Common myeloid progenitor, CD34-positive (primary cell): ENCODE data around the gene IGSF9B.
A peak's percentile ranks its signal among the peaks of the same experiment; 100 is the strongest.

ENCODE experiments used
- CTCF ChIA-PET: fragments of 350-600 bp; sonication (Branson Sonifier 250); formaldehyde crosslinking; loops from one replicate; lab custom pipeline; 2021; ENCODE audit warnings: antibody characterized with exemption; lab: Charles Lee
- POLR2A ChIA-PET: fragments of 350-600 bp; sonication (Branson Sonifier 250); formaldehyde crosslinking; loops from one replicate; lab custom pipeline; 2021; ENCODE audit warnings: antibody characterized with exemption; lab: Charles Lee
- DNase-seq, 3 donors: peaks; one replicate each; pipeline versions ENCODE4 v3.0.0 to v3.0.0-alpha.2; 2013
- H3K27ac ChIP-seq, 2 experiments: 1 replicate in 1 of 2; 2 replicates in 1 of 2; pipeline ENCODE4 v1.7.0; 2013; ENCODE audit warnings: inconsistent platforms in 2 of 2, low read length in 2 of 2, mild to moderate bottlenecking in 2 of 2, low read depth in 1 of 2, moderate library complexity in 1 of 2; ENCODE audit not compliant: severe bottlenecking in 2 of 2, insufficient read depth in 1 of 2, poor library complexity in 1 of 2
- H3K27me3 ChIP-seq, 5 experiments: replicated peaks in 2 of 5; 1 replicate in 3 of 5; 2 replicates in 2 of 5; pipeline versions ENCODE4 v1.6.1 to v1.7.0; 2013; ENCODE audit warnings: low read length in 4 of 5, mild to moderate bottlenecking in 2 of 5, moderate library complexity in 2 of 5, inconsistent platforms in 1 of 5; ENCODE audit not compliant: insufficient read depth in 5 of 5, control insufficient read depth in 4 of 5
- H3K36me3 ChIP-seq, 4 experiments: 1 replicate in 2 of 4; 2 replicates in 2 of 4; pipeline versions ENCODE4 v1.6.1 to v1.7.0; 2013; ENCODE audit warnings: low read length in 3 of 4, control low read depth in 1 of 4, mild to moderate bottlenecking in 1 of 4; ENCODE audit not compliant: control insufficient read depth in 4 of 4, insufficient read depth in 4 of 4
- H3K4me1 ChIP-seq, 4 experiments: 1 replicate in 3 of 4; 2 replicates in 1 of 4; pipeline versions ENCODE4 v1.6.1 to v1.7.1; 2013; ENCODE audit warnings: low read length in 3 of 4, mild to moderate bottlenecking in 3 of 4, control low read depth in 1 of 4, inconsistent platforms in 1 of 4, moderate library complexity in 1 of 4; ENCODE audit not compliant: control insufficient read depth in 4 of 4, insufficient read depth in 4 of 4; ENCODE audit errors: control extremely low read depth in 1 of 4
- H3K4me3 ChIP-seq, 7 experiments: 1 replicate in 4 of 7; 2 replicates in 3 of 7; pipeline versions ENCODE4 v1.5.1 to v1.7.0; 2013; ENCODE audit warnings: mild to moderate bottlenecking in 7 of 7, low read length in 6 of 7, moderate library complexity in 6 of 7, inconsistent platforms in 2 of 7, low read depth in 2 of 7, control low read depth in 1 of 7; ENCODE audit not compliant: insufficient read depth in 4 of 7, control insufficient read depth in 1 of 7; ENCODE audit errors: extremely low read depth in 1 of 7
- H3K9me3 ChIP-seq, 5 experiments: 1 replicate in 4 of 5; 2 replicates in 1 of 5; pipeline versions ENCODE4 v1.6.1 to v1.7.1; 2013; ENCODE audit warnings: low read length in 4 of 5, mild to moderate bottlenecking in 2 of 5, inconsistent platforms in 1 of 5, low read depth in 1 of 5, moderate library complexity in 1 of 5; ENCODE audit not compliant: control insufficient read depth in 4 of 5, insufficient read depth in 2 of 5; ENCODE audit errors: control extremely low read depth in 1 of 5
- WGBS: methylation state at CpG from one replicate; pipeline ENCODE4 v1.1.5; 2013; ENCODE audit not compliant: insufficient coverage; 5-methylcytosine and 5-hydroxymethylcytosine counted together

IGSF9B gene

GRCh38 chr11:133927690-133928627 lies 28.8 kb downstream of the IGSF9B start:
- ChIA-PET CTCF (interaction anchor here (1.0 to 2.4 kb wide), 14 partner anchors 11 to 213 kb away, joined by 3 to 14 read pairs (median 3); no protein-coding TSS in a partner anchor), POLR2A (no interaction called here)
- Histone ChIP-seq H3K4me3 (peak overlapping the region in 4 of 7 experiments; percentile 24 to 75 (median 52)), H3K27ac (no peak overlapping the region), H3K9me3 (no peaks in the 10 kb centered on the region), H3K36me3 (peaks cover 0 to 6% (median 0%) of the 10 kb centered on the region in 4 experiments), H3K4me1 (peaks cover 0 to 20% (median 13%) of the 10 kb centered on the region in 4 experiments), H3K27me3 (peaks cover 0 to 4% (median 0%) of the 10 kb centered on the region in 5 experiments)
- DNase-seq: peak; percentile 50 to 62 (median 61)
- WGBS: 25% methylated on average over 31 of the region's 36 CpGs

- POLR2A ChIA-PET: no interaction called here
- CTCF ChIA-PET: interaction anchor here (1.0 to 2.6 kb wide), 12 partner anchors 11 to 214 kb away, joined by 3 to 14 read pairs (median 4); no protein-coding TSS in a partner anchor
- peaks cover 0 to 6% (median 0%) of the 10 kb centered on the region in 4 experiments for H3K36me3 ChIP-seq
- H3K4me1 ChIP-seq: peaks cover 0 to 20% (median 13%) of the 10 kb centered on the region in 4 experiments
- DNase-seq: no peak
- no peak overlapping the region for H3K27ac ChIP-seq
- WGBS: 97% methylated on average over 14 of the region's 21 CpGs
- H3K27me3 ChIP-seq: peaks cover 0 to 4% (median 0%) of the 10 kb centered on the region in 5 experiments
- no peaks in the 10 kb centered on the region for H3K9me3 ChIP-seq
- H3K4me3 ChIP-seq: no peak overlapping the region
Measured at GRCh38 chr11:133926466-133927246, 30.1 kb downstream of the IGSF9B start.

- no peak overlapping the region for H3K27ac ChIP-seq
- CTCF ChIA-PET: interaction anchor here (2.6 kb wide), 1 partner anchor 10 kb away, joined by 9 read pairs; no protein-coding TSS in a partner anchor
- H3K4me3 ChIP-seq: no peak overlapping the region
- no peaks in the 10 kb centered on the region for H3K9me3 ChIP-seq
- peaks cover 0 to 6% (median 0%) of the 10 kb centered on the region in 4 experiments for H3K36me3 ChIP-seq
- DNase-seq: no peak
- 97% methylated on average over 18 of the region's 20 CpGs for WGBS
- peaks cover 0 to 4% (median 0%) of the 10 kb centered on the region in 5 experiments for H3K27me3 ChIP-seq
- H3K4me1 ChIP-seq: peaks cover 0 to 20% (median 13%) of the 10 kb centered on the region in 4 experiments
- POLR2A ChIA-PET: no interaction called here
Measured at GRCh38 chr11:133925756-133926155, 31.0 kb downstream of the IGSF9B start.

- Histone ChIP-seq H3K9me3 (no peaks in the 10 kb centered on the region), H3K27me3 (peaks cover 0 to 7% (median 0%) of the 10 kb centered on the region in 5 experiments), H3K36me3 (peaks cover 0 to 6% (median 0%) of the 10 kb centered on the region in 4 experiments), H3K4me1 (peaks cover 0 to 20% (median 13%) of the 10 kb centered on the region in 4 experiments), H3K4me3 (no peak overlapping the region), H3K27ac (no peak overlapping the region)
- no peak for DNase-seq
- CTCF ChIA-PET: interaction anchor here (1.2 to 2.6 kb wide), 3 partner anchors 9 to 212 kb away, joined by 3 to 9 read pairs (median 3); no protein-coding TSS in a partner anchor
- WGBS: 100% methylated on average over 9 of the region's 11 CpGs
- POLR2A ChIA-PET: interaction anchor here (0.6 kb wide), 1 partner anchor 123 kb away, joined by 3 read pairs; no protein-coding TSS in a partner anchor
Measured at GRCh38 chr11:133924661-133925060, 32.1 kb downstream of the IGSF9B start.

GRCh38 chr11:133922078-133922870 lies 34.5 kb downstream of the IGSF9B start:
- POLR2A ChIA-PET: no interaction called here
- WGBS: 97% methylated on average over 18 of the region's 23 CpGs
- no peaks in the 10 kb centered on the region for H3K9me3 ChIP-seq
- H3K27ac ChIP-seq: no peak overlapping the region
- peaks cover 0 to 8% (median 2%) of the 10 kb centered on the region in 4 experiments for H3K4me1 ChIP-seq
- CTCF ChIA-PET: interaction anchor here (0.6 kb wide), 1 partner anchor 157 kb away, joined by 4 read pairs; no protein-coding TSS in a partner anchor
- no peak for DNase-seq
- peaks cover 0 to 28% (median 4%) of the 10 kb centered on the region in 5 experiments for H3K27me3 ChIP-seq
- H3K4me3 ChIP-seq: no peak overlapping the region
- peaks cover 0 to 6% (median 0%) of the 10 kb centered on the region in 4 experiments for H3K36me3 ChIP-seq

- H3K4me3 ChIP-seq: no peak overlapping the region
- ChIA-PET CTCF (no interaction called here), POLR2A (no interaction called here)
- peaks cover 0 to 35% (median 9%) of the 10 kb centered on the region in 5 experiments for H3K27me3 ChIP-seq
- H3K27ac ChIP-seq: no peak overlapping the region
- peaks cover 0 to 8% (median 2%) of the 10 kb centered on the region in 4 experiments for H3K4me1 ChIP-seq
- DNase-seq: no peak
- peaks cover 0 to 6% (median 0%) of the 10 kb centered on the region in 4 experiments for H3K36me3 ChIP-seq
- no peaks in the 10 kb centered on the region for H3K9me3 ChIP-seq
- 99% methylated on average over 6 of the region's 10 CpGs for WGBS
Measured at GRCh38 chr11:133921513-133921912, 35.3 kb downstream of the IGSF9B start.
